ENCODE data around the gene PAWR. TPM values are rescaled to one million over a fixed set of nuclear protein-coding genes. Genes with fewer than 3 reads are reported as not detected.

Gene PAWR
- total and polyA plus RNA-seq, 8 donors: 10.1 to 662 (median 81.9) TPM

DNA sequence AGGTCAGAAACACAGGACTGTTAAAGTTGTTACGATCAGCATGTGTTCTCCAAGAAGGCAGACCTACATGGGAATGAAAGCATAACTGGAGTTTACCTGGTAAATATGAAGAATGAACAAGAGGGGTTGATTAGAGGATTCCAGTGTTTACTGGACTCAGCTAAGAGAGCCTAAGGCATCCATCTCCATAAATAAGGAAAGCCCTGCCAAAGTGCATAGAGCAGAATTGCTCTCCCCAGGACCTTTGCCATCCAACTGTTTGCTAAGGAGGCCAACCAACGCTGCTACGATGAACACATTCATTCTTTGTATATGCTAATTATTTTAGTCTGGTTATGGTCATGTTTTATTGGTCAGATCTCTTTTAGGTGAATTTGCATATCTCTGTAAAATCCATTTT is 17.1 kb upstream of the PAWR start:
- TF ChIP-seq, protein P1, sequence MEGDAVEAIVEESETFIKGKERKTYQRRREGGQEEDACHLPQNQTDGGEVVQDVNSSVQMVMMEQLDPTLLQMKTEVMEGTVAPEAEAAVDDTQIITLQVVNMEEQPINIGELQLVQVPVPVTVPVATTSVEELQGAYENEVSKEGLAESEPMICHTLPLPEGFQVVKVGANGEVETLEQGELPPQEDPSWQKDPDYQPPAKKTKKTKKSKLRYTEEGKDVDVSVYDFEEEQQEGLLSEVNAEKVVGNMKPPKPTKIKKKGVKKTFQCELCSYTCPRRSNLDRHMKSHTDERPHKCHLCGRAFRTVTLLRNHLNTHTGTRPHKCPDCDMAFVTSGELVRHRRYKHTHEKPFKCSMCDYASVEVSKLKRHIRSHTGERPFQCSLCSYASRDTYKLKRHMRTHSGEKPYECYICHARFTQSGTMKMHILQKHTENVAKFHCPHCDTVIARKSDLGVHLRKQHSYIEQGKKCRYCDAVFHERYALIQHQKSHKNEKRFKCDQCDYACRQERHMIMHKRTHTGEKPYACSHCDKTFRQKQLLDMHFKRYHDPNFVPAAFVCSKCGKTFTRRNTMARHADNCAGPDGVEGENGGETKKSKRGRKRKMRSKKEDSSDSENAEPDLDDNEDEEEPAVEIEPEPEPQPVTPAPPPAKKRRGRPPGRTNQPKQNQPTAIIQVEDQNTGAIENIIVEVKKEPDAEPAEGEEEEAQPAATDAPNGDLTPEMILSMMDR (IDR thresholded peaks at IDR 0.05): no peak
- TF ChIP-seq EP300 (IDR thresholded peaks at IDR 0.05) (no peak), POLR2A (IDR thresholded peaks at IDR 0.05) (no peak), POLR2AphosphoS5 (IDR thresholded peaks at IDR 0.05) (no peak)
- H3K36me3 ChIP-seq: no peaks in the 10 kb centered on the region
- DNase-seq: no peak
- no peak overlapping the region for H3K27ac ChIP-seq
- no peaks in the 10 kb centered on the region for H3K9me3 ChIP-seq
- intact Hi-C loops (cut with DNase I; ENCODE audit: low total_unique reads): no loop called here
- peaks cover 0 to 10% (median 0%) of the 10 kb centered on the region in 3 donors for H3K27me3 ChIP-seq
- H3K4me1 ChIP-seq: peaks cover 0 to 6% (median 0%) of the 10 kb centered on the region in 4 donors
- 47 to 68% (median 58%) methylated on average over 3 of the region's 3 CpGs for WGBS, 5 donors
- H3K4me3 ChIP-seq: no peak overlapping the region

DNA sequence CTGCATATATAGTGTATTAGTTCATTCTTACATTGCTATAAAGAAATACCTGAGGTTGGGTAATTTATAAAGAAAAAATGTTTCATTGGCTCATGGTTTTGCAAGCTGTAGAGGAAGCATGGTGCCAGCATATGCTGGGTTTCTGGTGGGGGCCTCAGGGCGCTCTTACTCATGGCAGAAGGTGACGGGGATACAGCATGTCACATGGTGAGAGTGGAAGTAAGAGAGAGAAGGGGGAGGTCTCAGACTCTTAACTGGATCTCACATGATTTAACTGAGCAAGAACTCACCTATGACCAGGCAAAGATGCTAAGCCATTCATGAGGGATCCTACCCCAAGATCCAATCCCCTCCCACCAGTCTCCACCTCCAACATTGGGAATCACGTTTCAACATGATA is 15.9 kb upstream of the PAWR start:
- Histone ChIP-seq H3K36me3 (no peaks in the 10 kb centered on the region), H3K4me3 (no peak overlapping the region), H3K4me1 (peaks cover 0 to 6% (median 0%) of the 10 kb centered on the region in 4 donors), H3K27ac (no peak overlapping the region), H3K27me3 (peaks cover 0 to 10% (median 0%) of the 10 kb centered on the region in 3 donors), H3K9me3 (no peaks in the 10 kb centered on the region)
- 61 to 68% (median 64%) methylated on average over 3 of the region's 3 CpGs for WGBS, 5 donors
- intact Hi-C loops (cut with DNase I; ENCODE audit: low total_unique reads): no loop called here
- no peak for DNase-seq
- no peak for TF ChIP-seq POLR2AphosphoS5 (IDR thresholded peaks at IDR 0.05)
- TF ChIP-seq EP300 (IDR thresholded peaks at IDR 0.05): no peak
- TF ChIP-seq POLR2A (IDR thresholded peaks at IDR 0.05): no peak
- TF ChIP-seq, protein P1 (IDR thresholded peaks at IDR 0.05): no peak

DNA sequence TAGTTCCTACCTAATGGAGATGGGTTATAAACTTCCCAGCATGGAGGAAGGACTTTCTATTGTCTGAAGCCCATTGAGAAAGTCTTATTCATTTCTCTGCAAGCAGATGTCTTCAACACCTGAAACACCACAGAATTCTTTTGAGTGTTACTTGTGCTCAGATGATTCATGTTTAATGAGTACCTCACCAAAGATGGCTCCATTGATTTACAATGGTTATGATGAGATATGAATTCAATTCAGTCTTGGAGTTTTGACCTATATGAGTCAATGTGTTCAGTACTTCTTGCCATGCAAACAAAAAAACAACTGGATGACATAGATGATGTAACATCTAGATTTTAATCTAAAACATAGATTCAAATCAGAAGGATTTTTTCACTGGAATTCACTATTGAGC is 15.4 kb upstream of the PAWR start:
- peaks cover 0 to 8% (median 0%) of the 10 kb centered on the region in 3 donors for H3K27me3 ChIP-seq
- H3K27ac ChIP-seq: no peak overlapping the region
- H3K4me1 ChIP-seq: peaks cover 0 to 6% (median 0%) of the 10 kb centered on the region in 4 donors
- no peak for DNase-seq
- intact Hi-C loops (cut with DNase I; ENCODE audit: low total_unique reads): no loop called here
- no peaks in the 10 kb centered on the region for H3K9me3 ChIP-seq
- TF ChIP-seq, protein P1 (IDR thresholded peaks at IDR 0.05): no peak
- H3K36me3 ChIP-seq: no peaks in the 10 kb centered on the region
- no peak overlapping the region for H3K4me3 ChIP-seq

DNA sequence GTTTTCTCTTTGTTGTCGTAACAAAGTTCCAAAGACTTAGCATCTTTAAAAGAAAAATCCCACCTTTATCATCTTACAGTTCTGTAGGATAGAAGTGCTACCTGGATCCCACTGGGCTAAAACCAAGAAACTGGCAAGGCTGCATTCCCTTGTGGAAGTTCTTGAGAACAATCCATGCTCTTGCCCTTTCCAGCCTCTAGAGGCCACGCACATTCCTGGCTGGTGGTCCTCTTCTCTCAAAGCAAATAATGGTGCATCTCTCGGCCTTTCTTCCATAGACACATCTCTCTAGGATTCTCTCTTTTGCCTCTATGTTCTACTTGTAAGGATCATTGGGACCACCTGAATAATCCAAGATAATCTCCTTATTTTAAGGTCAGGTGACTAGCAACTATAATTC is 8.2 kb upstream of the PAWR start:
- Histone ChIP-seq H3K4me1 (no peaks in the 10 kb centered on the region), H3K27ac (no peak overlapping the region), H3K4me3 (no peak overlapping the region), H3K36me3 (no peaks in the 10 kb centered on the region), H3K27me3 (no peaks in the 10 kb centered on the region), H3K9me3 (no peaks in the 10 kb centered on the region)
- TF ChIP-seq EP300 (IDR thresholded peaks at IDR 0.05): no peak
- TF ChIP-seq, protein P1 (IDR thresholded peaks at IDR 0.05): no peak
- TF ChIP-seq POLR2AphosphoS5 (IDR thresholded peaks at IDR 0.05): no peak
- TF ChIP-seq POLR2A (IDR thresholded peaks at IDR 0.05): no peak
- DNase-seq: no peak
- WGBS, 5 donors: 92 to 96% (median 94%) methylated on average over 3 of the region's 3 CpGs
- intact Hi-C loops (cut with DNase I; ENCODE audit: low total_unique reads): no loop called here
